CD8-positive, alpha-beta memory T cell (primary cell): Measurements from ENCODE around the gene LTBP1. TPM values are rescaled to one million over a fixed set of nuclear protein-coding genes. Genes with fewer than 3 reads are reported as not detected.

Experiments used
- CTCF ChIA-PET: fragments of 350-600 bp; sonication (Branson Sonifier 250); formaldehyde crosslinking; loops from one replicate; lab custom pipeline; 2021; ENCODE audit warnings: antibody characterized with exemption; lab: Charles Lee
- POLR2A ChIA-PET: fragments of 350-600 bp; sonication (Branson Sonifier 250); formaldehyde crosslinking; loops from one replicate; lab custom pipeline; 2021; ENCODE audit warnings: antibody characterized with exemption; lab: Charles Lee
- DNase-seq, 5 donors: peaks; one replicate each; pipeline versions ENCODE4 v3.0.0 to v3.0.0-alpha.2; 2020 to 2022; ENCODE audit warnings: mixed read lengths in 1 of 5
- H3K27ac ChIP-seq: one replicate; pipeline ENCODE4 v1.7.0; 2013; ENCODE audit warnings: low read depth, mild to moderate bottlenecking, low read length, moderate library complexity
- H3K27me3 ChIP-seq: 2 replicates; pipeline ENCODE4 v1.7.0; 2013; ENCODE audit warnings: low read length, mild to moderate bottlenecking; ENCODE audit not compliant: insufficient read depth, poor library complexity, severe bottlenecking
- H3K36me3 ChIP-seq: 2 replicates; pipeline ENCODE4 v1.7.0; 2013; ENCODE audit warnings: mild to moderate bottlenecking, low read length, moderate library complexity; ENCODE audit not compliant: insufficient read depth
- H3K4me1 ChIP-seq: 2 replicates; pipeline ENCODE4 v1.7.0; 2013; ENCODE audit warnings: mild to moderate bottlenecking, low read length, moderate library complexity; ENCODE audit not compliant: insufficient read depth
- H3K4me3 ChIP-seq: 2 replicates; pipeline ENCODE4 v1.7.0; 2013; ENCODE audit warnings: mild to moderate bottlenecking, low read length
- H3K9me3 ChIP-seq: 2 replicates; pipeline ENCODE4 v1.7.0; 2013; ENCODE audit warnings: mild to moderate bottlenecking, low read length
- H3K27ac Mint-ChIP-seq, 8 donors: one replicate each; pipeline ENCODE4 v1.8.0; 2020 to 2021; ENCODE audit warnings: mixed read lengths in 8 of 8, mild to moderate bottlenecking in 6 of 8, inconsistent platforms in 3 of 8, moderate library complexity in 3 of 8
- H3K27me3 Mint-ChIP-seq, 2 donors: one replicate each; pipeline ENCODE4 v1.8.0; 2020 to 2021; ENCODE audit warnings: mixed read lengths in 2 of 2, mild to moderate bottlenecking in 1 of 2, moderate library complexity in 1 of 2
- H3K36me3 Mint-ChIP-seq, 3 donors: one replicate each; pipeline ENCODE4 v1.8.0; 2020 to 2021; ENCODE audit warnings: mixed read lengths in 3 of 3, inconsistent platforms in 1 of 3, mild to moderate bottlenecking in 1 of 3
- H3K4me1 Mint-ChIP-seq, 3 donors: one replicate each; pipeline ENCODE4 v1.8.0; 2020 to 2021; ENCODE audit warnings: mixed read lengths in 3 of 3, inconsistent platforms in 1 of 3, mild to moderate bottlenecking in 1 of 3
- H3K4me3 Mint-ChIP-seq, 7 donors: one replicate each; pipeline ENCODE4 v1.8.0; 2020 to 2021; ENCODE audit warnings: mixed read lengths in 7 of 7, mild to moderate bottlenecking in 6 of 7, moderate library complexity in 4 of 7, inconsistent platforms in 2 of 7
- H3K9me3 Mint-ChIP-seq, 5 donors: one replicate each; pipeline ENCODE4 v1.8.0; 2020 to 2022; ENCODE audit warnings: mixed read lengths in 5 of 5, mild to moderate bottlenecking in 3 of 5, moderate library complexity in 2 of 5, inconsistent platforms in 1 of 5
- polyA plus RNA-seq: library from polyadenylated mRNA; unstranded; fragments of 300-500 nt; fragmentation: Illumina TruSeq; gene quantifications from one replicate; pipeline ENCODE4 v1.2.3, GENCODE V29; 2021
- total RNA-seq, 2 experiments: library from RNA; stranded (reverse); gene quantifications; one replicate each; pipeline ENCODE4 v1.2.3, GENCODE V29; 2021

LTBP1 gene
- total and polyA plus RNA-seq, 3 experiments from 2014 or later, result not detected

GRCh38 chr2:33196700-33197099 is 249.9 kb downstream of the LTBP1 start:
- Mint-ChIP-seq H3K27ac (no peak overlapping the region), H3K9me3 (peaks cover 0 to 5% (median 1%) of the 10 kb centered on the region in 5 donors), H3K36me3 (no peaks in the 10 kb centered on the region), H3K27me3 (peaks cover 1 to 19% of the 10 kb centered on the region in 2 donors), H3K4me1 (no peaks in the 10 kb centered on the region), H3K4me3 (no peak overlapping the region)
- Histone ChIP-seq H3K4me3 (no peak overlapping the region), H3K27me3 (no peaks in the 10 kb centered on the region), H3K36me3 (no peaks in the 10 kb centered on the region), H3K9me3 (no peaks in the 10 kb centered on the region), H3K4me1 (no peaks in the 10 kb centered on the region), H3K27ac (no peak overlapping the region)
- ChIA-PET CTCF (no interaction called here), POLR2A (no interaction called here)
- no peak for DNase-seq

- Histone ChIP-seq H3K27ac (no peak overlapping the region), H3K36me3 (no peaks in the 10 kb centered on the region), H3K4me3 (no peak overlapping the region), H3K27me3 (no peaks in the 10 kb centered on the region), H3K9me3 (no peaks in the 10 kb centered on the region), H3K4me1 (no peaks in the 10 kb centered on the region)
- no peak for DNase-seq
- POLR2A ChIA-PET, result no interaction called here
- Mint-ChIP-seq H3K27me3 (peaks cover 1 to 17% of the 10 kb centered on the region in 2 donors), H3K9me3 (peaks cover 0 to 4% (median 1%) of the 10 kb centered on the region in 5 donors), H3K27ac (no peak overlapping the region), H3K36me3 (no peaks in the 10 kb centered on the region), H3K4me3 (no peak overlapping the region), H3K4me1 (no peaks in the 10 kb centered on the region)
- CTCF ChIA-PET, result no interaction called here
Observed at GRCh38 chr2:33197198-33197938, 250.6 kb downstream of the LTBP1 start.

- Histone ChIP-seq H3K27me3 (no peaks in the 10 kb centered on the region), H3K36me3 (no peaks in the 10 kb centered on the region), H3K4me3 (no peak overlapping the region), H3K4me1 (no peaks in the 10 kb centered on the region), H3K9me3 (no peaks in the 10 kb centered on the region), H3K27ac (no peak overlapping the region)
- H3K27ac Mint-ChIP-seq, result peak overlapping the region in 1 of 8 donors; percentile 15
- ChIA-PET CTCF (no interaction called here), POLR2A (no interaction called here)
- no peaks in the 10 kb centered on the region for H3K36me3 Mint-ChIP-seq
- no peak for DNase-seq
- peaks cover 0 to 4% (median 1%) of the 10 kb centered on the region in 5 donors for H3K9me3 Mint-ChIP-seq
- H3K27me3 Mint-ChIP-seq, result peaks cover 0 to 3% of the 10 kb centered on the region in 2 donors
- H3K4me1 Mint-ChIP-seq, result no peaks in the 10 kb centered on the region
- H3K4me3 Mint-ChIP-seq, result no peak overlapping the region
Observed at GRCh38 chr2:33202641-33203522, 256.1 kb downstream of the LTBP1 start.

GRCh38 chr2:33204945-33205344 is 258.2 kb downstream of the LTBP1 start:
- Mint-ChIP-seq H3K9me3 (no peaks in the 10 kb centered on the region), H3K36me3 (no peaks in the 10 kb centered on the region), H3K4me1 (no peaks in the 10 kb centered on the region), H3K4me3 (no peak overlapping the region), H3K27ac (no peak overlapping the region), H3K27me3 (peaks cover 2 to 3% of the 10 kb centered on the region in 2 donors)
- no peak for DNase-seq
- no peaks in the 10 kb centered on the region for H3K4me1 ChIP-seq
- no peak overlapping the region for H3K4me3 ChIP-seq
- H3K36me3 ChIP-seq, result no peaks in the 10 kb centered on the region
- H3K27ac ChIP-seq, result no peak overlapping the region
- ChIA-PET POLR2A (no interaction called here), CTCF (no interaction called here)
- no peaks in the 10 kb centered on the region for H3K9me3 ChIP-seq
- no peaks in the 10 kb centered on the region for H3K27me3 ChIP-seq

- no peak overlapping the region for H3K27ac Mint-ChIP-seq
- CTCF ChIA-PET, result no interaction called here
- H3K36me3 Mint-ChIP-seq, result no peaks in the 10 kb centered on the region
- POLR2A ChIA-PET, result no interaction called here
- H3K4me3 ChIP-seq, result no peak overlapping the region
- no peaks in the 10 kb centered on the region for H3K27me3 ChIP-seq
- H3K27ac ChIP-seq, result no peak overlapping the region
- no peaks in the 10 kb centered on the region for H3K36me3 ChIP-seq
- no peak for DNase-seq
- H3K9me3 Mint-ChIP-seq, result no peaks in the 10 kb centered on the region
- H3K9me3 ChIP-seq, result no peaks in the 10 kb centered on the region
- H3K4me3 Mint-ChIP-seq, result no peak overlapping the region
- H3K27me3 Mint-ChIP-seq, result peaks cover 2 to 3% of the 10 kb centered on the region in 2 donors
- H3K4me1 ChIP-seq, result no peaks in the 10 kb centered on the region
- H3K4me1 Mint-ChIP-seq, result no peaks in the 10 kb centered on the region
Observed at GRCh38 chr2:33205693-33206434, 259.1 kb downstream of the LTBP1 start.

GRCh38 chr2:33207151-33207740 is 260.5 kb downstream of the LTBP1 start:
- H3K36me3 ChIP-seq, result no peaks in the 10 kb centered on the region
- CTCF ChIA-PET, result no interaction called here
- H3K4me1 Mint-ChIP-seq, result no peaks in the 10 kb centered on the region
- H3K4me3 Mint-ChIP-seq, result no peak overlapping the region
- peaks cover 2 to 3% of the 10 kb centered on the region in 2 donors for H3K27me3 Mint-ChIP-seq
- H3K36me3 Mint-ChIP-seq, result no peaks in the 10 kb centered on the region
- no peak overlapping the region for H3K4me3 ChIP-seq
- H3K27me3 ChIP-seq, result no peaks in the 10 kb centered on the region
- no peaks in the 10 kb centered on the region for H3K9me3 Mint-ChIP-seq
- no peaks in the 10 kb centered on the region for H3K4me1 ChIP-seq
- no peaks in the 10 kb centered on the region for H3K9me3 ChIP-seq
- DNase-seq, result no peak
- peak overlapping the region in 2 of 8 donors; percentile 18 to 58 for H3K27ac Mint-ChIP-seq
- POLR2A ChIA-PET, result no interaction called here
- no peak overlapping the region for H3K27ac ChIP-seq

GRCh38 chr2:33208400-33208799 is 261.6 kb downstream of the LTBP1 start:
- H3K9me3 Mint-ChIP-seq, result no peaks in the 10 kb centered on the region
- POLR2A ChIA-PET, result no interaction called here
- peak in 1 of 5 donors; percentile 1 for DNase-seq

More at GRCh38 chr2:33208400-33208799, 261.6 kb downstream of the LTBP1 start:
- Histone ChIP-seq H3K4me1 (no peaks in the 10 kb centered on the region), H3K36me3 (no peaks in the 10 kb centered on the region), H3K9me3 (no peaks in the 10 kb centered on the region), H3K4me3 (no peak overlapping the region), H3K27me3 (no peaks in the 10 kb centered on the region), H3K27ac (no peak overlapping the region)
- peaks cover 2 to 3% of the 10 kb centered on the region in 2 donors for H3K27me3 Mint-ChIP-seq
- H3K4me3 Mint-ChIP-seq, result no peak overlapping the region
- CTCF ChIA-PET, result interaction anchor here (1.2 kb wide), 2 partner anchors 160 to 375 kb away, joined by 3 to 4 read pairs; no protein-coding TSS in a partner anchor
- no peaks in the 10 kb centered on the region for H3K36me3 Mint-ChIP-seq
- no peaks in the 10 kb centered on the region for H3K4me1 Mint-ChIP-seq
- no peak overlapping the region for H3K27ac Mint-ChIP-seq
